Measurements from ENCODE around the gene CYP24A1. TPM values are rescaled to one million over a fixed set of nuclear protein-coding genes. Genes with fewer than 3 reads are reported as not detected.
"Not testable (repeated sequence)": the region's sequence is repeated elsewhere in the genome, so short reads cannot be mapped to it uniquely, and the experiment has no call there.

The CYP24A1 gene
- polyA plus RNA-seq, 3 donors: not detected

- peak overlapping the region in 1 of 3 experiments; percentile 33 for H3K4me3 ChIP-seq (replicated peaks in 1 of 3; ENCODE audit: low read depth in 2 of 3, low read length in 3 of 3)
- peak overlapping the region in 6 of 7 donors; percentile 77 to 90 (median 86) for H3K27ac Mint-ChIP-seq
- H3K4me3 Mint-ChIP-seq: peak overlapping the region in 1 of 2 donors; percentile 40
- 20% methylated on average over 4 of the region's 6 CpGs for WGBS (ENCODE audit: insufficient coverage)
- H3K9me3 Mint-ChIP-seq: peaks cover 0 to 5% (median 0%) of the 10 kb centered on the region in 7 donors
- no peaks in the 10 kb centered on the region for H3K79me2 ChIP-seq (ENCODE audit: insufficient read depth, low read length)
- H3K9ac ChIP-seq (ENCODE audit: insufficient read depth, low read length, poor library complexity, severe bottlenecking): no peak overlapping the region
- H3K4me2 ChIP-seq (replicated peaks; ENCODE audit: extremely low read depth, low read length, poor library complexity, severe bottlenecking): peak overlapping the region; percentile 60
- no peaks in the 10 kb centered on the region for H3K27me3 Mint-ChIP-seq (ENCODE audit: low read depth in 3 of 3)
- peak; percentile 83 to 95 (median 93) for DNase-seq
- peak overlapping the region; percentile 30 to 81 for H3K27ac ChIP-seq (ENCODE audit: low read depth in 1 of 2, low read length in 2 of 2)
- H3K9me3 ChIP-seq (replicated peaks in 1 of 2; ENCODE audit: control insufficient read depth in 1 of 2, insufficient read depth in 1 of 2, low read length in 2 of 2): peaks cover 0 to 5% of the 10 kb centered on the region in 2 donors
- H3K4me1 Mint-ChIP-seq: peaks cover 21% of the 10 kb centered on the region
- no peaks in the 10 kb centered on the region for H3K36me3 ChIP-seq (replicated peaks in 1 of 2; ENCODE audit: control insufficient read depth in 1 of 2, insufficient read depth in 2 of 2, low read length in 2 of 2)
- intact Hi-C loops (cut with micrococcal nuclease): no loop called here
- H4K20me1 ChIP-seq (ENCODE audit: insufficient read depth, low read length): no peaks in the 10 kb centered on the region
- H3K36me3 Mint-ChIP-seq: no peaks in the 10 kb centered on the region
- H3K4me1 ChIP-seq (ENCODE audit: control insufficient read depth in 1 of 2, insufficient read depth in 2 of 2, low read length in 2 of 2): peaks cover 25 to 27% of the 10 kb centered on the region in 2 donors
- TF ChIP-seq CTCF (IDR thresholded peaks at IDR 0.05): no peak
- H3K27me3 ChIP-seq (ENCODE audit: control insufficient read depth in 2 of 2, insufficient read depth in 2 of 2, low read length in 2 of 2): peaks cover 0 to 3% of the 10 kb centered on the region in 2 donors
- peak overlapping the region; percentile 60 for H2AFZ ChIP-seq (ENCODE audit: insufficient read depth, low read depth, low read length, poor library complexity, severe bottlenecking)
Observed at GRCh38 chr20:54132612-54133433, 41.0 kb downstream of the CYP24A1 start.

GRCh38 chr20:54131675-54132611, 41.8 kb downstream of the CYP24A1 start:
- no peak for TF ChIP-seq CTCF (IDR thresholded peaks at IDR 0.05)
- peaks cover 25 to 27% of the 10 kb centered on the region in 2 donors for H3K4me1 ChIP-seq (ENCODE audit: control insufficient read depth in 1 of 2, insufficient read depth in 2 of 2, low read length in 2 of 2)
- H3K4me3 ChIP-seq (replicated peaks in 1 of 3; ENCODE audit: low read depth in 2 of 3, low read length in 3 of 3): peak overlapping the region in 1 of 3 experiments; percentile 33
- no peaks in the 10 kb centered on the region for H3K36me3 ChIP-seq (replicated peaks in 1 of 2; ENCODE audit: control insufficient read depth in 1 of 2, insufficient read depth in 2 of 2, low read length in 2 of 2)
- peak overlapping the region; percentile 57 to 81 for H3K27ac ChIP-seq (ENCODE audit: low read depth in 1 of 2, low read length in 2 of 2)
- intact Hi-C loops (cut with micrococcal nuclease): no loop called here
- Mint-ChIP-seq H3K36me3 (no peaks in the 10 kb centered on the region), H3K9me3 (peaks cover 0 to 5% (median 0%) of the 10 kb centered on the region in 7 donors), H3K27me3 (ENCODE audit: low read depth in 3 of 3) (no peaks in the 10 kb centered on the region), H3K4me3 (peak overlapping the region in 1 of 2 donors; percentile 48), H3K4me1 (peaks cover 23% of the 10 kb centered on the region), H3K27ac (peak overlapping the region; percentile 77 to 92 (median 88))
- H3K9me3 ChIP-seq (replicated peaks in 1 of 2; ENCODE audit: control insufficient read depth in 1 of 2, insufficient read depth in 1 of 2, low read length in 2 of 2): peaks cover 0 to 5% of the 10 kb centered on the region in 2 donors
- peak overlapping the region; percentile 60 for H3K4me2 ChIP-seq (replicated peaks; ENCODE audit: extremely low read depth, low read length, poor library complexity, severe bottlenecking)
- H4K20me1 ChIP-seq (ENCODE audit: insufficient read depth, low read length): no peaks in the 10 kb centered on the region
- peaks cover 0 to 1% of the 10 kb centered on the region in 2 donors for H3K27me3 ChIP-seq (ENCODE audit: control insufficient read depth in 2 of 2, insufficient read depth in 2 of 2, low read length in 2 of 2)
- peak overlapping the region; percentile 60 for H2AFZ ChIP-seq (ENCODE audit: insufficient read depth, low read depth, low read length, poor library complexity, severe bottlenecking)
- no peak for DNase-seq
- 80% methylated on average over 6 of the region's 8 CpGs for WGBS (ENCODE audit: insufficient coverage)
- peak overlapping the region; percentile 32 for H3K9ac ChIP-seq (ENCODE audit: insufficient read depth, low read length, poor library complexity, severe bottlenecking)
- H3K79me2 ChIP-seq (ENCODE audit: insufficient read depth, low read length): no peaks in the 10 kb centered on the region

GRCh38 chr20:54131125-54131524, 42.7 kb downstream of the CYP24A1 start:
- H3K4me3 ChIP-seq (replicated peaks in 1 of 3; ENCODE audit: low read depth in 2 of 3, low read length in 3 of 3); H3K36me3 Mint-ChIP-seq; H3K4me2 ChIP-seq (replicated peaks; ENCODE audit: extremely low read depth, low read length, poor library complexity, severe bottlenecking); H3K79me2 ChIP-seq (ENCODE audit: insufficient read depth, low read length); H3K9me3 ChIP-seq (replicated peaks in 1 of 2; ENCODE audit: control insufficient read depth in 1 of 2, insufficient read depth in 1 of 2, low read length in 2 of 2); H3K27me3 Mint-ChIP-seq (ENCODE audit: low read depth in 3 of 3); H3K4me3 Mint-ChIP-seq; intact Hi-C loops (cut with micrococcal nuclease); H3K9me3 Mint-ChIP-seq; H3K9ac ChIP-seq (ENCODE audit: insufficient read depth, low read length, poor library complexity, severe bottlenecking); H2AFZ ChIP-seq (ENCODE audit: insufficient read depth, low read depth, low read length, poor library complexity, severe bottlenecking); DNase-seq; H3K27me3 ChIP-seq (ENCODE audit: control insufficient read depth in 2 of 2, insufficient read depth in 2 of 2, low read length in 2 of 2); H4K20me1 ChIP-seq (ENCODE audit: insufficient read depth, low read length); H3K36me3 ChIP-seq (replicated peaks in 1 of 2; ENCODE audit: control insufficient read depth in 1 of 2, insufficient read depth in 2 of 2, low read length in 2 of 2): not testable (repeated sequence)
- peaks cover 25 to 27% of the 10 kb centered on the region in 2 donors for H3K4me1 ChIP-seq (ENCODE audit: control insufficient read depth in 1 of 2, insufficient read depth in 2 of 2, low read length in 2 of 2)
- peak overlapping the region in 1 of 2 donors; percentile 81 for H3K27ac ChIP-seq (ENCODE audit: low read depth in 1 of 2, low read length in 2 of 2)
- Mint-ChIP-seq H3K4me1 (peaks cover 23% of the 10 kb centered on the region), H3K27ac (peak overlapping the region in 2 of 7 donors; percentile 70 to 77)
- 100% methylated on average over 1 of the region's 4 CpGs for WGBS (ENCODE audit: insufficient coverage)

Measured in CD14-positive monocyte (primary cell).